GM08714 (cell line): ENCODE results near the gene MYO9A.

ENCODE experiments used
- H3K4me3 ChIP-seq: fragments of 200-500 bp; sonication (Bioruptor generic); 2 replicates; pipeline ENCODE4 v1.5.1; 2014; ENCODE audit warnings: mild to moderate bottlenecking, low read length, inconsistent platforms
- ZNF274 ChIP-seq: IDR thresholded peaks from 2 replicates; pipeline ENCODE4 v1.6.1; 2012; ENCODE audit warnings: mild to moderate bottlenecking, low read depth, low read length

Gene MYO9A

GRCh38 chr15:71808311-71809020 is 309.5 kb downstream of the MYO9A start:
- no peak overlapping the region for H3K4me3 ChIP-seq
- TF ChIP-seq ZNF274 = no peak

GRCh38 chr15:71807691-71808091 is 310.3 kb downstream of the MYO9A start:
- no peak for TF ChIP-seq ZNF274
- H3K4me3 ChIP-seq = no peak overlapping the region

GRCh38 chr15:71807125-71807629 is 310.8 kb downstream of the MYO9A start:
- no peak for TF ChIP-seq ZNF274
- no peak overlapping the region for H3K4me3 ChIP-seq

GRCh38 chr15:71806452-71806931 is 311.5 kb downstream of the MYO9A start:
- TF ChIP-seq ZNF274 = no peak
- H3K4me3 ChIP-seq = no peak overlapping the region

- no peak overlapping the region for H3K4me3 ChIP-seq
- TF ChIP-seq ZNF274 = no peak
Measured at GRCh38 chr15:71804695-71805470, 313.1 kb downstream of the MYO9A start.

GRCh38 chr15:71804226-71804625 is 313.7 kb downstream of the MYO9A start:
- TF ChIP-seq ZNF274 = no peak
- H3K4me3 ChIP-seq = no peak overlapping the region

GRCh38 chr15:71802770-71803169 is 315.2 kb downstream of the MYO9A start:
- TF ChIP-seq ZNF274 = no peak
- no peak overlapping the region for H3K4me3 ChIP-seq

GRCh38 chr15:71801935-71802655 is 315.9 kb downstream of the MYO9A start:
- TF ChIP-seq ZNF274 = no peak
- H3K4me3 ChIP-seq = no peak overlapping the region

- no peak overlapping the region for H3K4me3 ChIP-seq
- TF ChIP-seq ZNF274 = no peak
Measured at GRCh38 chr15:71800835-71801745, 316.9 kb downstream of the MYO9A start.

- no peak for TF ChIP-seq ZNF274
- H3K4me3 ChIP-seq = no peak overlapping the region
Measured at GRCh38 chr15:71800190-71800589, 317.8 kb downstream of the MYO9A start.

GRCh38 chr15:71798641-71799040 is 319.3 kb downstream of the MYO9A start:
- H3K4me3 ChIP-seq = no peak overlapping the region
- no peak for TF ChIP-seq ZNF274

GRCh38 chr15:71792521-71792920 is 325.4 kb downstream of the MYO9A start:
- H3K4me3 ChIP-seq = no peak overlapping the region
- no peak for TF ChIP-seq ZNF274

GRCh38 chr15:71791975-71792374 is 326.0 kb downstream of the MYO9A start:
- no peak for TF ChIP-seq ZNF274
- H3K4me3 ChIP-seq = no peak overlapping the region
